DOHH2 (cell line): ENCODE data around the gene E2F4.

Experiments
- EZH2phosphoT487 ChIP-seq: fragments of 200-600 bp; sonication (generic); IDR thresholded peaks from 2 replicates; pipeline ENCODE4 v1.6.1; 2017; ENCODE audit warnings: borderline replicate concordance, mild to moderate bottlenecking, antibody characterized with exemption, low read length, moderate library complexity, mixed read lengths
- TF ChIP-seq, protein P1 (sequence below): fragments of 200-600 bp; sonication (generic); IDR thresholded peaks from one replicate; pipeline ENCODE4 v1.5.1; 2014; ENCODE audit warnings: antibody characterized with exemption, mild to moderate bottlenecking, low read depth, low read length; ENCODE audit not compliant: poor library complexity, severe bottlenecking

DNA sequence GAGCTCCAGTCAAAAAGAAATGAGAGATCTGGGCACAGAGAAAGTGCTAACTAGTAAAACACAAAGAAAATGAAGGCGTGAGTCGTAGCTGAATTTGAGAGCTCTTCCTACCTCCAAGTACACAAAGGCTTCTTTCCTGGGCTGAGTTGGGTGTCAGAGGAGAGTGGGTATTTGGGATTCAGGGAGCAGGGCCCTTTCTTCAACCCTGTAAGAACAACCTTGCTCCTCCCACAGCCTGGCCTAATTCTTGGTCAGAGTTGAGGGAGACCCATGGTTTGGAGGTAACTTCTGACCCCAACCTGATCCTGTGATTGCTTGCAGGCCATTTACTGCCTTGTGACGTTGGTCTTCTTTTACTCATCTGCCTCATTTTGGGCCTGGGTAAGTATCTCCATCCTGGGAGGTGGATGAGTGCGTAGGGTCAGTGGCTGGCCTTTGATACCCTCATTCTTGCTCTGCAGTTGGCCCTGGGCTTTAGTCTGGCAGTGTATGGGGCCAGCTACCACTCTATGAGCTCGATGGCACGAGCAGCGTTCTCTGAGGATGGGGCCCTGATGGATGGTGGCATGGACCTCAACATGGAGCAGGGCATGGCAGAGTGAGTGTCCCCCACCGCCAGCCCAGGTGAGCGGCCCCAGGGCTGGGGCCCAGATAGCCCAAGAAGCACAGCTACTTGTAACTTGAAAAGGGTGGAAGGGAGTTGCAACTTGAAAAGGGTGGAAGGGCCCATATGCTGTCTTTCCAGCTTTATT, 36.3 kb downstream of the E2F4 start:
- TF ChIP-seq, protein P1, sequence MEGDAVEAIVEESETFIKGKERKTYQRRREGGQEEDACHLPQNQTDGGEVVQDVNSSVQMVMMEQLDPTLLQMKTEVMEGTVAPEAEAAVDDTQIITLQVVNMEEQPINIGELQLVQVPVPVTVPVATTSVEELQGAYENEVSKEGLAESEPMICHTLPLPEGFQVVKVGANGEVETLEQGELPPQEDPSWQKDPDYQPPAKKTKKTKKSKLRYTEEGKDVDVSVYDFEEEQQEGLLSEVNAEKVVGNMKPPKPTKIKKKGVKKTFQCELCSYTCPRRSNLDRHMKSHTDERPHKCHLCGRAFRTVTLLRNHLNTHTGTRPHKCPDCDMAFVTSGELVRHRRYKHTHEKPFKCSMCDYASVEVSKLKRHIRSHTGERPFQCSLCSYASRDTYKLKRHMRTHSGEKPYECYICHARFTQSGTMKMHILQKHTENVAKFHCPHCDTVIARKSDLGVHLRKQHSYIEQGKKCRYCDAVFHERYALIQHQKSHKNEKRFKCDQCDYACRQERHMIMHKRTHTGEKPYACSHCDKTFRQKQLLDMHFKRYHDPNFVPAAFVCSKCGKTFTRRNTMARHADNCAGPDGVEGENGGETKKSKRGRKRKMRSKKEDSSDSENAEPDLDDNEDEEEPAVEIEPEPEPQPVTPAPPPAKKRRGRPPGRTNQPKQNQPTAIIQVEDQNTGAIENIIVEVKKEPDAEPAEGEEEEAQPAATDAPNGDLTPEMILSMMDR, result no peak
- no peak for TF ChIP-seq EZH2phosphoT487
